Measurements from ENCODE around the gene CYRIA. TPM values are rescaled to one million over a fixed set of nuclear protein-coding genes. Genes with fewer than 3 reads are reported as not detected.

CYRIA gene
- polyA plus RNA-seq, 2 of the 4 experiments (the other 2 are of a cell fraction), result 0.01 to 0.08 TPM

DNA sequence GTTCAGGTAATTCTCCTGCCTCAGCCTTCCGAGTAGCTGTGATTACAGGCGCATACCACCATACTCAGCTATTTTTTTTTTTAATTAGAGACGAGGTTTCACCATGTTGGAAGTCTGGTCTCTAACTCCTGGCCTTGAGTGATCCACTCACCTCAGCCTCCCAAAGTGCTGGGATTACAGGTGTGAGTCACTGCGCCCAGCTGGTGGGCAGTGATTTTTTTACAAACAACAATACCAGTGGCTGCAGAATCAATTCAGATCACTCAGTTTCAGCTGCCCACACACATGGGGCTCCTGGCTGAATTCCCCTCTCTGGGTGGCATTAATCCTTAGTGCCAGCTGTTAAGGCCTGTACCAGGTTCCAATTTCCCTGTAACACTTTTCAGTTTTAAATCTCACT is 13.3 kb upstream of the CYRIA start:
- FAIRE-seq (no peak), DNase-seq (ENCODE audit: low read depth in 1 of 2, low spot score in 1 of 2) (no peak), ATAC-seq (no peak)
- TF ChIP-seq RAD21 (conservative IDR thresholded peaks at IDR 0.05 in 1 of 2, IDR thresholded peaks at IDR 0.05 in 1 of 2), result no peak
- TF ChIP-seq HEYL (CRISPR knock-in tag; IDR thresholded peaks at IDR 0.05), result no peak
- TF ChIP-seq, protein P1, sequence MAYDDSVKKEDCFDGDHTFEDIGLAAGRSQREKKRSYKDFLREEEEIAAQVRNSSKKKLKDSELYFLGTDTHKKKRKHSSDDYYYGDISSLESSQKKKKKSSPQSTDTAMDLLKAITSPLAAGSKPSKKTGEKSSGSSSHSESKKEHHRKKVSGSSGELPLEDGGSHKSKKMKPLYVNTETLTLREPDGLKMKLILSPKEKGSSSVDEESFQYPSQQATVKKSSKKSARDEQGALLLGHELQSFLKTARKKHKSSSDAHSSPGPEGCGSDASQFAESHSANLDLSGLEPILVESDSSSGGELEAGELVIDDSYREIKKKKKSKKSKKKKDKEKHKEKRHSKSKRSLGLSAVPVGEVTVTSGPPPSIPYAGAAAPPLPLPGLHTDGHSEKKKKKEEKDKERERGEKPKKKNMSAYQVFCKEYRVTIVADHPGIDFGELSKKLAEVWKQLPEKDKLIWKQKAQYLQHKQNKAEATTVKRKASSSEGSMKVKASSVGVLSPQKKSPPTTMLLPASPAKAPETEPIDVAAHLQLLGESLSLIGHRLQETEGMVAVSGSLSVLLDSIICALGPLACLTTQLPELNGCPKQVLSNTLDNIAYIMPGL (CRISPR knock-in tag; IDR thresholded peaks at IDR 0.05; ENCODE audit: borderline replicate concordance), result no peak
- no peak for TF ChIP-seq CHD2 (IDR thresholded peaks at IDR 0.05; ENCODE audit: low read length, partially characterized antibody)
- TF ChIP-seq HDAC2 (IDR thresholded peaks at IDR 0.05), result no peak
- no peaks in the 10 kb centered on the region for H3K9me3 ChIP-seq
- H3K4me1 ChIP-seq, result no peaks in the 10 kb centered on the region
- WGBS (ENCODE audit: missing lambda C conversion rate), result 41% methylated on average over 4 of the region's 4 CpGs
- H3K27ac ChIP-seq, result no peak overlapping the region
- H3K4me3 ChIP-seq, result no peak overlapping the region
- no peak overlapping the region for H3K4me2 ChIP-seq
- POLR2A ChIA-PET, result no interaction called here
- CTCF ChIA-PET, result interaction anchor here (0.6 to 1.3 kb wide), 2 partner anchors 14 to 20 kb away, joined by 3 to 5 read pairs; no protein-coding TSS in a partner anchor

- DNase-seq (ENCODE audit: low read depth in 1 of 2, low spot score in 1 of 2) (no peak), ATAC-seq (no peak), FAIRE-seq (no peak)
- H3K4me2 ChIP-seq, result no peak overlapping the region
- CTCF ChIA-PET, result no interaction called here
- no peak overlapping the region for H3K4me3 ChIP-seq
- POLR2A ChIA-PET, result no interaction called here
- TF ChIP-seq EP300 (IDR thresholded peaks at IDR 0.05) (no peak), EHF (CRISPR knock-in tag; IDR thresholded peaks at IDR 0.05) (no peak), POLR2A (IDR thresholded peaks at IDR 0.05; ENCODE audit: low read length) (no peak), JUN (IDR thresholded peaks at IDR 0.05) (no peak)
- H3K9me3 ChIP-seq, result no peaks in the 10 kb centered on the region
- no peaks in the 10 kb centered on the region for H3K4me1 ChIP-seq
- WGBS (ENCODE audit: missing lambda C conversion rate), result 38% methylated on average over 1 of the region's 1 CpG
- no peak overlapping the region for H3K27ac ChIP-seq
Observed at GRCh38 chr2:16677875-16678274, 12.2 kb upstream of the CYRIA start.

- Histone ChIP-seq H3K4me1 (no peaks in the 10 kb centered on the region), H3K9me3 (no peaks in the 10 kb centered on the region), H3K27ac (no peak overlapping the region), H3K4me3 (no peak overlapping the region), H3K4me2 (no peak overlapping the region)
- 10% methylated on average over 3 of the region's 3 CpGs for WGBS (ENCODE audit: missing lambda C conversion rate)
- ATAC-seq (no peak), DNase-seq (ENCODE audit: low read depth in 1 of 2, low spot score in 1 of 2) (no peak), FAIRE-seq (no peak)
- POLR2A ChIA-PET, result no interaction called here
- TF ChIP-seq HOXB5 (CRISPR knock-in tag; IDR thresholded peaks at IDR 0.05), result no peak
- no peak for TF ChIP-seq NFE2L2 (conservative IDR thresholded peaks at IDR 0.05; ENCODE audit: low read length)
- no peak for TF ChIP-seq EHF (CRISPR knock-in tag; IDR thresholded peaks at IDR 0.05)
- no peak for TF ChIP-seq TP53 (CRISPR knock-in tag; IDR thresholded peaks at IDR 0.05)
- no peak for TF ChIP-seq CBX2 (IDR thresholded peaks at IDR 0.05; ENCODE audit: borderline replicate concordance, low read depth)
- no peak for TF ChIP-seq ZSCAN20 (CRISPR knock-in tag; IDR thresholded peaks at IDR 0.05)
- no peak for TF ChIP-seq EP300 (IDR thresholded peaks at IDR 0.05)
- no peak for TF ChIP-seq RFX5 (IDR thresholded peaks at IDR 0.05)
- no peak for TF ChIP-seq ESRRA (IDR thresholded peaks at IDR 0.05; ENCODE audit: borderline replicate concordance, low read length)
- TF ChIP-seq, protein P2, sequence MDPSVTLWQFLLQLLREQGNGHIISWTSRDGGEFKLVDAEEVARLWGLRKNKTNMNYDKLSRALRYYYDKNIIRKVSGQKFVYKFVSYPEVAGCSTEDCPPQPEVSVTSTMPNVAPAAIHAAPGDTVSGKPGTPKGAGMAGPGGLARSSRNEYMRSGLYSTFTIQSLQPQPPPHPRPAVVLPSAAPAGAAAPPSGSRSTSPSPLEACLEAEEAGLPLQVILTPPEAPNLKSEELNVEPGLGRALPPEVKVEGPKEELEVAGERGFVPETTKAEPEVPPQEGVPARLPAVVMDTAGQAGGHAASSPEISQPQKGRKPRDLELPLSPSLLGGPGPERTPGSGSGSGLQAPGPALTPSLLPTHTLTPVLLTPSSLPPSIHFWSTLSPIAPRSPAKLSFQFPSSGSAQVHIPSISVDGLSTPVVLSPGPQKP (IDR thresholded peaks at IDR 0.05; ENCODE audit: low read depth, low read length), result no peak
- TF ChIP-seq KDM5A (IDR thresholded peaks at IDR 0.05), result no peak
- TF ChIP-seq RCOR1 (IDR thresholded peaks at IDR 0.05; ENCODE audit: low read depth, low read length), result no peak
- CTCF ChIA-PET, result no interaction called here
Observed at GRCh38 chr2:16675781-16676180, 10.1 kb upstream of the CYRIA start.

DNA sequence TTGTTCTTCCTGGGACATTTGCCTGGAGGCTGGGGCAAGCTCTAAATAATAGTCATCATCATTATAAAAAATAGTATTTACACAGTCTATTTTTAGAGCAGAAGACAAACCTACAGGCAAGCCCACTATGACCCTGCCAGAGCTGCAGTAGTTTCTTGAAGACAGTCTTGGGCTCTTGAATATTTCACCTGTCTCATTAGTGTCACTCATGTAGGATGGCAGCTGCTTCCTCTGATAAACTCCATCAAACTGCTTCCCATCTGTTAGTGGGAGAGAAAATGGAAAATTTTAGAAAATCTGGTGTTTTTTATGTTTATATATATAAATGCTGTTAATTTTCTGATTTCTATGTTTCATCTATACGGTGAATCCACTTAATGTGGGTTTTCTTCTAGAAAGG is 8.5 kb upstream of the CYRIA start:
- no peak for DNase-seq (ENCODE audit: low read depth in 1 of 2, low spot score in 1 of 2)
- no peak overlapping the region for H3K4me3 ChIP-seq
- WGBS (ENCODE audit: missing lambda C conversion rate), result 9% methylated on average over 1 of the region's 1 CpG
- no peak for ATAC-seq
- no peaks in the 10 kb centered on the region for H3K4me1 ChIP-seq
- no peaks in the 10 kb centered on the region for H3K9me3 ChIP-seq
- TF ChIP-seq SMC3 (IDR thresholded peaks at IDR 0.05) (no peak), FOSL2 (IDR thresholded peaks at IDR 0.05) (no peak), FOSL2 (CRISPR knock-in tag; IDR thresholded peaks at IDR 0.05) (no peak), PHF8 (IDR thresholded peaks at IDR 0.05; ENCODE audit: borderline replicate concordance, low read depth) (no peak), HEYL (CRISPR knock-in tag; IDR thresholded peaks at IDR 0.05) (no peak), KDM1A (IDR thresholded peaks at IDR 0.05; ENCODE audit: low read depth) (no peak), GATA3 (IDR thresholded peaks at IDR 0.05; ENCODE audit: borderline replicate concordance) (no peak), MAZ (IDR thresholded peaks at IDR 0.05; ENCODE audit: borderline replicate concordance, low read depth, low read length) (no peak), JUNB (IDR thresholded peaks at IDR 0.05) (no peak), HOXA7 (CRISPR knock-in tag; IDR thresholded peaks at IDR 0.05) (no peak), HDAC2 (IDR thresholded peaks at IDR 0.05) (no peak), KDM5A (IDR thresholded peaks at IDR 0.05) (no peak)
- ChIA-PET CTCF (no interaction called here), POLR2A (no interaction called here)
- H3K27ac ChIP-seq, result no peak overlapping the region
- H3K4me2 ChIP-seq, result no peak overlapping the region
- no peak for FAIRE-seq
